Activated CD4-positive, alpha-beta T cell treated with anti-CD3 and anti-CD28 coated beads, Interleukin-2, amount 50 U/mL, for 48 hours (primary cell): ENCODE data around the gene CNNM4.

Source experiments
- DNase-seq, 2 experiments: peaks; one replicate each; pipeline ENCODE4 v3.0.0-alpha.2; 2020

The CNNM4 gene

GRCh38 chr2:96861074-96861473 lies 100.4 kb downstream of the CNNM4 start:
- no peak for DNase-seq
